DND-41 (cell line): ENCODE results near the gene PDF.

Experiments
- ATAC-seq: fragments of 200-7000 bp; cut with Tn5 transposase; 3 replicates; pipeline ENCODE4 v1.9.1; 2021; ENCODE audit warnings: low read depth; ENCODE audit not compliant: insufficient read depth
- DNase-seq: peaks from one replicate; pipeline ENCODE4 v3.0.0-alpha.2; 2020
- H2AFZ ChIP-seq: 2 replicates; pipeline ENCODE4 v1.6.0; 2012; ENCODE audit warnings: low read depth, low read length
- H3K27ac ChIP-seq: 2 replicates; pipeline ENCODE4 v1.5.1; 2012; ENCODE audit warnings: low read length, inconsistent platforms
- H3K27me3 ChIP-seq: fragments of 200-600 bp; sonication (generic); 2 replicates; pipeline ENCODE4 v1.6.0; 2012; ENCODE audit warnings: low read length, mild to moderate bottlenecking, inconsistent platforms; ENCODE audit not compliant: insufficient read depth, poor library complexity
- H3K36me3 ChIP-seq: 2 replicates; pipeline ENCODE4 v1.5.1; 2012; ENCODE audit warnings: low read length, inconsistent platforms; ENCODE audit not compliant: insufficient read depth
- H3K4me1 ChIP-seq: 2 replicates; pipeline ENCODE4 v1.5.1; 2012; ENCODE audit warnings: mild to moderate bottlenecking, low read length; ENCODE audit not compliant: insufficient read depth
- H3K4me2 ChIP-seq: 2 replicates; pipeline ENCODE4 v1.6.0; 2012; ENCODE audit warnings: mild to moderate bottlenecking, moderate library complexity, low read length, inconsistent platforms; ENCODE audit not compliant: insufficient read depth
- H3K4me3 ChIP-seq, 2 experiments: fragments of 200-600 bp in 1 of 2; shearing (Covaris generic) in 1 of 2; 2 replicates each; pipeline ENCODE4 v1.5.1; 2012 to 2016; ENCODE audit warnings: inconsistent platforms in 2 of 2, low read length in 2 of 2, mild to moderate bottlenecking in 2 of 2, low read depth in 1 of 2, moderate library complexity in 1 of 2
- H3K79me2 ChIP-seq: 2 replicates; pipeline ENCODE4 v1.6.0; 2012; ENCODE audit warnings: low read length, inconsistent platforms; ENCODE audit not compliant: insufficient read depth
- H3K9ac ChIP-seq: 2 replicates; pipeline ENCODE4 v1.6.0; 2012; ENCODE audit warnings: low read depth, mild to moderate bottlenecking, inconsistent platforms, low read length, moderate library complexity
- H3K9me3 ChIP-seq: 2 replicates; pipeline ENCODE4 v1.5.1; 2012; ENCODE audit warnings: low read length, moderate library complexity, mild to moderate bottlenecking, inconsistent platforms; ENCODE audit not compliant: insufficient read depth, severe bottlenecking
- H4K20me1 ChIP-seq: 2 replicates; pipeline ENCODE4 v1.6.0; 2012; ENCODE audit warnings: low read length; ENCODE audit not compliant: insufficient read depth
- EZH2 ChIP-seq: IDR thresholded peaks from 3 replicates; pipeline ENCODE4 v1.6.1; 2012; ENCODE audit warnings: borderline replicate concordance, low read depth, mild to moderate bottlenecking, moderate library complexity, low read length, inconsistent platforms; ENCODE audit not compliant: severe bottlenecking
- TF ChIP-seq, protein P1 (sequence below): IDR thresholded peaks from 2 replicates; pipeline ENCODE4 v1.5.1; 2012; ENCODE audit warnings: borderline replicate concordance, low read length, moderate library complexity, mild to moderate bottlenecking; ENCODE audit not compliant: poor library complexity, severe bottlenecking; ENCODE audit errors: extremely low read depth

PDF gene

DNA sequence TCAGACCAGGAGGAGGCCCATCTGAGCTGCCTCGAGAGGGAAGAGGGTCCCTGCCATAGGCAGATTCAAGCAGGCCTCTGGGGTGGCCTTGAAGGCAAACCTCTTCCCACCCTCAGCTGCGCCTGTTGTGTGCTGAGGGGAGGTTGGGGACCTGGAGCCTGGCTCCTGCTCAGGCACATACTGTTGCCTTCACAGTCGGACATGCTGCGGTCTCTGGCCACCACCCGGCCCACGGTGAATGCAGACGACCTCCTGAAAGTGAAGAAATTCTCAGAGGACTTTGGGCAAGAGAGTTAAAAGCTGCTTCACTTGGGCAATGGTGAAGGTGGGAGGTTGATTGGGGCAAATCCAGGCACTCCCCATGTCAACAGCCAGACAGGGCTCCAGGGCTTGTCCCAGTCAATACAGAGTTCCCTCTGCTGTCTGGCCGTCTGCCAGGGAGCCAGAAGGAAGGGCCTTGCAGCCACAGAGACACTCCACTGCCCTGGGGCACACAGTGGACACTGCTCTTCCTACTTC lies 6.3 kb downstream of the PDF start:
- H3K9ac ChIP-seq: no peak overlapping the region
- ATAC-seq: no peak

DNA sequence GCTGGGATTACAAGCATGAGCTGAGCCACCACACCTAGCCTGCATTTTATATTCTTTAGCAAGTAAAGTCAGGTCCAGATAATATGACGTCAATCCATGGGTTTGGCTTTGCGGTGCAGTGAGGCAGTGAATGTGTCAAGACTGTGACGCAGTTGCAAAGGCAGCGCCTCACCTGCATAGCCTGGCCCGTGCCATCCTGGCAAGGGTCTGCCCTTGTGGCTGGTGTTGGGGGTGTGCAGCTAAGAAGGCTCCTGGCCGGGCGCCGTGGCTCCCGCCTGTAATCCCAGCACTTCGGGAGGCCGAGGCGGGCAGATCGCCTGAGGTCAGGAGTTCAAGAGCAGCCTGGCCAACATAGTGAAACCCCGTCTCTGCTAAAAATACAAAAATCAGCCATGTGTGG lies 7.0 kb downstream of the PDF start:
- peaks cover 91% of the 10 kb centered on the region for H4K20me1 ChIP-seq
- H3K9ac ChIP-seq: no peak overlapping the region
- H3K79me2 ChIP-seq: peaks cover 90% of the 10 kb centered on the region
- no peak overlapping the region for H3K4me3 ChIP-seq
- H3K27me3 ChIP-seq: no peaks in the 10 kb centered on the region
- no peak for ATAC-seq
- DNase-seq: no peak
- no peak for TF ChIP-seq EZH2
- TF ChIP-seq, protein P1, sequence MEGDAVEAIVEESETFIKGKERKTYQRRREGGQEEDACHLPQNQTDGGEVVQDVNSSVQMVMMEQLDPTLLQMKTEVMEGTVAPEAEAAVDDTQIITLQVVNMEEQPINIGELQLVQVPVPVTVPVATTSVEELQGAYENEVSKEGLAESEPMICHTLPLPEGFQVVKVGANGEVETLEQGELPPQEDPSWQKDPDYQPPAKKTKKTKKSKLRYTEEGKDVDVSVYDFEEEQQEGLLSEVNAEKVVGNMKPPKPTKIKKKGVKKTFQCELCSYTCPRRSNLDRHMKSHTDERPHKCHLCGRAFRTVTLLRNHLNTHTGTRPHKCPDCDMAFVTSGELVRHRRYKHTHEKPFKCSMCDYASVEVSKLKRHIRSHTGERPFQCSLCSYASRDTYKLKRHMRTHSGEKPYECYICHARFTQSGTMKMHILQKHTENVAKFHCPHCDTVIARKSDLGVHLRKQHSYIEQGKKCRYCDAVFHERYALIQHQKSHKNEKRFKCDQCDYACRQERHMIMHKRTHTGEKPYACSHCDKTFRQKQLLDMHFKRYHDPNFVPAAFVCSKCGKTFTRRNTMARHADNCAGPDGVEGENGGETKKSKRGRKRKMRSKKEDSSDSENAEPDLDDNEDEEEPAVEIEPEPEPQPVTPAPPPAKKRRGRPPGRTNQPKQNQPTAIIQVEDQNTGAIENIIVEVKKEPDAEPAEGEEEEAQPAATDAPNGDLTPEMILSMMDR: no peak
- no peaks in the 10 kb centered on the region for H3K9me3 ChIP-seq
- H3K27ac ChIP-seq: no peak overlapping the region
- peaks cover 94% of the 10 kb centered on the region for H3K36me3 ChIP-seq
- no peak overlapping the region for H2AFZ ChIP-seq
- peaks cover 39% of the 10 kb centered on the region for H3K4me1 ChIP-seq
- no peak overlapping the region for H3K4me2 ChIP-seq

More for the DNA sequence above, 6.3 kb downstream of the PDF start:
- Histone ChIP-seq H3K79me2 (peaks cover 90% of the 10 kb centered on the region), H3K27me3 (no peaks in the 10 kb centered on the region), H3K4me2 (no peak overlapping the region; the same call in 1 of the 2 replicates), H3K4me3 (no peak overlapping the region), H3K4me1 (peaks cover 45% of the 10 kb centered on the region), H3K36me3 (peaks cover 94% of the 10 kb centered on the region), H4K20me1 (peaks cover 91% of the 10 kb centered on the region), H2AFZ (no peak overlapping the region), H3K27ac (no peak overlapping the region), H3K9me3 (no peaks in the 10 kb centered on the region)
- DNase-seq: no peak
- TF ChIP-seq, protein P1: no peak
- no peak for TF ChIP-seq EZH2

DNA sequence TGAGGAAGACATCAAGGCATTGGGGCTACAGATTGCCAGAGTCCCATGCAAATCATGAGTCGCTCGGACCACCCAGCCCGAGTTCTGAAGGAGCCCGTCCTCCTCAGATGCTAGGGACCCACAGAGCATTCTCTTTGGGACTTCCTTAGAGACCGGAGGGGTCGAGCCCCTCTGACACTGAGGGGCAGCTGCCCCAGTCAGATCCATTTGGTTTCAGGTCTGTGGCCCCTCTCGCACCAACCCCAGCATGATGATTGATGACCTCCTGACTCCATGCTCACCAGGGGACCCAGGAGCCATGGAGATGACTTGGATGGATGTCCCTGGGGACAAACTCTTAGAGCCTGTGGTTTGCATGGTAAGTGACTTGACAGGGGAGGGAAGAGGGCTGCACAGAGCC lies 8.0 kb downstream of the PDF start:
- Histone ChIP-seq H3K36me3 (peaks cover 93% of the 10 kb centered on the region), H3K79me2 (peaks cover 81% of the 10 kb centered on the region), H3K27ac (no peak overlapping the region), H3K4me1 (peaks cover 28% of the 10 kb centered on the region), H4K20me1 (peaks cover 85% of the 10 kb centered on the region), H3K4me3 (no peak overlapping the region), H3K4me2 (no peak overlapping the region), H3K9ac (no peak overlapping the region), H2AFZ (no peak overlapping the region), H3K9me3 (no peaks in the 10 kb centered on the region), H3K27me3 (no peaks in the 10 kb centered on the region)
- TF ChIP-seq EZH2: no peak
- TF ChIP-seq, protein P1: no peak
- DNase-seq (no peak), ATAC-seq (no peak)
